Endothelial cell of umbilical vein (primary cell): ENCODE measurements around the gene TLR5. TPM values are rescaled to one million over a fixed set of nuclear protein-coding genes. Genes with fewer than 3 reads are reported as not detected.

Experiments
- BruUV-seq: library from RNA; stranded (reverse); fragments of 400-500 nt; replicated peaks from 2 replicates; lab custom pipeline; 2021; lab: Mats Ljungman, UMichigan
- CTCF ChIA-PET: fragments of 300-600, 350-600 bp; sonication (Branson Sonifier 250); formaldehyde crosslinking; loops from one replicate; lab custom pipeline; 2021; ENCODE audit warnings: antibody characterized with exemption, inconsistent platforms; lab: Charles Lee
- POLR2A ChIA-PET: fragments of 300-600, 350-600 bp; sonication (Branson Sonifier 250); formaldehyde crosslinking; loops from one replicate; lab custom pipeline; 2021; ENCODE audit warnings: antibody characterized with exemption, inconsistent platforms; lab: Charles Lee
- DNase-seq: peaks from one replicate; pipeline ENCODE4 v3.0.0-alpha.2; 2011; ENCODE audit warnings: low read depth, low spot score
- FAIRE-seq: peaks from 2 replicates; lab custom pipeline; 2011; peaks lifted over from hg19 to GRCh38; lab: Jason Lieb, UNC
- H2AFZ ChIP-seq: 2 replicates; pipeline ENCODE4 v1.6.0; 2012; ENCODE audit warnings: low read depth, low read length, control low read depth, inconsistent platforms
- H3K27ac ChIP-seq: 2 replicates; pipeline ENCODE4 v1.5.1; 2011; ENCODE audit warnings: low read depth, mild to moderate bottlenecking, control low read depth, low read length, moderate library complexity; ENCODE audit not compliant: insufficient read depth
- H3K27me3 ChIP-seq, 2 experiments: 2 replicates each; pipeline versions ENCODE4 v1.6.0 to v1.6.1; 2011; ENCODE audit warnings: low read length in 2 of 2, mixed read lengths in 1 of 2; ENCODE audit not compliant: control insufficient read depth in 2 of 2, insufficient read depth in 2 of 2
- H3K36me3 ChIP-seq, 2 experiments: 2 replicates in 1 of 2; 3 replicates in 1 of 2; pipeline ENCODE4 v1.5.1; 2011; ENCODE audit warnings: low read length in 2 of 2, mild to moderate bottlenecking in 1 of 2, moderate library complexity in 1 of 2; ENCODE audit not compliant: control insufficient read depth in 2 of 2, insufficient read depth in 2 of 2; ENCODE audit errors: extremely low read depth in 1 of 2
- H3K4me1 ChIP-seq: 3 replicates; pipeline ENCODE4 v1.5.1; 2011; ENCODE audit warnings: mild to moderate bottlenecking, low read length; ENCODE audit not compliant: control insufficient read depth, insufficient read depth; ENCODE audit errors: extremely low read depth
- H3K4me2 ChIP-seq: 2 replicates; pipeline ENCODE4 v1.6.1; 2011; ENCODE audit warnings: low read length, control low read depth, mixed read lengths; ENCODE audit not compliant: insufficient read depth
- H3K4me3 ChIP-seq, 3 experiments: fragments of 200-600 bp in 1 of 3; sonication (generic), shearing (Covaris generic) in 1 of 3; replicated peaks in 1 of 3; 2 replicates each; pipeline ENCODE4 v1.5.1; 2011 to 2016; ENCODE audit warnings: control low read depth in 3 of 3, low read length in 3 of 3, mild to moderate bottlenecking in 2 of 3, inconsistent platforms in 1 of 3, low read depth in 1 of 3, moderate library complexity in 1 of 3; ENCODE audit not compliant: insufficient read depth in 1 of 3
- H3K79me2 ChIP-seq: 2 replicates; pipeline ENCODE4 v1.6.0; 2012; ENCODE audit warnings: low read length, inconsistent platforms; ENCODE audit not compliant: control insufficient read depth, insufficient read depth
- H3K9ac ChIP-seq: replicated peaks from 2 replicates; pipeline ENCODE3; 2011; ENCODE audit warnings: low read length, control low read depth; ENCODE audit not compliant: insufficient read depth; ENCODE audit errors: extremely low read depth
- H3K9me1 ChIP-seq: replicated peaks from 3 replicates; pipeline ENCODE4 v1.6.0; 2011; ENCODE audit warnings: mild to moderate bottlenecking, low read length; ENCODE audit not compliant: control insufficient read depth, insufficient read depth; ENCODE audit errors: extremely low read depth
- H3K9me3 ChIP-seq: replicated peaks from 2 replicates; pipeline ENCODE4 v1.5.1; 2012; ENCODE audit warnings: low read length, inconsistent platforms; ENCODE audit not compliant: control insufficient read depth, insufficient read depth
- H4K20me1 ChIP-seq: replicated peaks from 2 replicates; pipeline ENCODE3; 2011; ENCODE audit warnings: mild to moderate bottlenecking, low read length; ENCODE audit not compliant: control insufficient read depth, insufficient read depth; ENCODE audit errors: extremely low read depth
- CTCF ChIP-seq, 2 donors: IDR thresholded peaks; 1 replicate in 1 of 2; 2 replicates in 1 of 2; pipeline ENCODE4 v1.5.1; 2011; ENCODE audit warnings: low read length in 2 of 2, mild to moderate bottlenecking in 2 of 2, moderate library complexity in 2 of 2, control low read depth in 1 of 2, inconsistent platforms in 1 of 2, low read depth in 1 of 2; ENCODE audit not compliant: insufficient read depth in 1 of 2; ENCODE audit errors: extremely low read depth in 1 of 2
- EZH2 ChIP-seq: IDR thresholded peaks from 2 replicates; pipeline ENCODE4 v1.6.1; 2012; ENCODE audit warnings: borderline replicate concordance, low read depth, mild to moderate bottlenecking, moderate library complexity, low read length, inconsistent platforms; ENCODE audit not compliant: severe bottlenecking
- FOS ChIP-seq: IDR thresholded peaks from 2 replicates; pipeline ENCODE4 v1.6.1; 2011; ENCODE audit warnings: mild to moderate bottlenecking, low read length, moderate library complexity, borderline replicate concordance; ENCODE audit not compliant: insufficient read depth
- GATA2 ChIP-seq: IDR thresholded peaks from 2 replicates; pipeline ENCODE4 v1.7.0; 2011; ENCODE audit warnings: low read depth, mild to moderate bottlenecking, moderate library complexity, mixed read lengths, low read length; ENCODE audit not compliant: insufficient read length, insufficient read depth
- JUN ChIP-seq: IDR thresholded peaks from 2 replicates; pipeline ENCODE4 v1.6.1; 2011; ENCODE audit warnings: borderline replicate concordance, low read depth; ENCODE audit not compliant: insufficient read length, insufficient read depth
- MAX ChIP-seq: IDR thresholded peaks from 2 replicates; pipeline ENCODE4 v1.6.1; 2011; ENCODE audit not compliant: insufficient read depth, insufficient read length
- MYC ChIP-seq: IDR thresholded peaks from one replicate; pipeline ENCODE4 v1.6.1; 2011; ENCODE audit warnings: mild to moderate bottlenecking, low read depth, low read length
- POLR2A ChIP-seq: IDR thresholded peaks from 2 replicates; pipeline ENCODE4 v1.6.1; 2012; ENCODE audit warnings: low read depth, mild to moderate bottlenecking, control low read depth, low read length
- POLR2AphosphoS5 ChIP-seq: IDR thresholded peaks from 2 replicates; pipeline ENCODE4 v1.6.1; 2012; ENCODE audit warnings: low read depth, mild to moderate bottlenecking, control low read depth, low read length, moderate library complexity; ENCODE audit not compliant: insufficient read depth
- dilution Hi-C: fragments of 300-500 bp; cut with MboI; formaldehyde crosslinking; loops from one replicate; pipeline ENCODE4 v1.15.0; 2019; ENCODE audit warnings: low sequenced_read_pairs; ENCODE audit not compliant: extremely low pct_ligation_motif_present
- intact Hi-C: fragments of 100-400 bp; cut with micrococcal nuclease; formaldehyde crosslinking; loops from one replicate; pipeline ENCODE4 v1.10.0; 2022
- polyA plus RNA-seq, 4 experiments: library from polyadenylated mRNA; depleted of rRNA in 3 of 4; stranded (reverse) in 3 of 4; unstranded in 1 of 4; fragments of >200 nt; gene quantifications; 2 replicates each; pipeline versions ENCODE4 v1.2.1 to v1.2.3, GENCODE V29; 2011 to 2012; ENCODE audit warnings: missing spikeins in 1 of 4
- total RNA-seq: library from RNA; stranded (reverse); gene quantifications from 2 replicates; pipeline ENCODE4 v1.2.3, GENCODE V29; 2021

The TLR5 gene
- total and polyA plus RNA-seq, 2 donors (not counting 3 experiments of a cell fraction or from before 2014, with no cell fraction given), result 0.15 to 0.25 TPM

GRCh38 chr1:223089250-223089649 is 53.8 kb downstream of the TLR5 start:
- Histone ChIP-seq H3K9me3 (no peaks in the 10 kb centered on the region), H4K20me1 (no peaks in the 10 kb centered on the region), H3K4me2 (no peak overlapping the region), H3K9me1 (no peaks in the 10 kb centered on the region), H3K4me3 (no peak overlapping the region), H3K36me3 (no peaks in the 10 kb centered on the region), H3K79me2 (no peaks in the 10 kb centered on the region), H3K27ac (no peak overlapping the region), H3K9ac (no peak overlapping the region), H3K27me3 (peaks cover 0 to 8% of the 10 kb centered on the region in 2 experiments), H3K4me1 (no peaks in the 10 kb centered on the region), H2AFZ (no peak overlapping the region)
- TF ChIP-seq JUN (no peak), EZH2 (no peak), GATA2 (no peak), CTCF (IDR thresholded peaks at IDR 0.05; ENCODE audit: extremely low read depth in 1 of 2, insufficient read depth in 1 of 2, low read depth in 1 of 2, low read length in 2 of 2) (no peak), FOS (no peak), POLR2A (no peak), MYC (no peak), MAX (no peak), POLR2AphosphoS5 (no peak)
- POLR2A ChIA-PET, result interaction anchor here (1.3 kb wide), 1 partner anchor 35 kb away, joined by 6 read pairs; no protein-coding TSS in a partner anchor
- CTCF ChIA-PET, result interaction anchor here (0.8 to 11.3 kb wide), 29 partner anchors 8 to 1833 kb away, joined by 3 to 351 read pairs (median 7); partner anchors contain the start of gene FAM177B
- FAIRE-seq (no peak), DNase-seq (no peak)
- dilution Hi-C loops (loop anchor here (25.0 kb wide), 1 partner anchor 302 kb away; no protein-coding TSS in a partner anchor), intact Hi-C loops (no loop called here)
- BruUV-seq, result no TSS peak
